Panc1 (cell line): ENCODE data around the gene SETD1B.

Experiments used
- CTCF ChIP-seq: fragments of 450-650 bp; IDR thresholded peaks from 2 replicates; pipeline ENCODE4 v1.5.1; 2017; ENCODE audit warnings: mild to moderate bottlenecking
- POLR2AphosphoS5 ChIP-seq: IDR thresholded peaks from 2 replicates; pipeline ENCODE4 v1.6.1; 2012; ENCODE audit warnings: mild to moderate bottlenecking, low read depth, low read length, moderate library complexity
- TF ChIP-seq, protein P1 (sequence below), 2 experiments: IDR thresholded peaks; 2 replicates each; pipeline ENCODE4 v1.6.1; 2011 to 2012; ENCODE audit warnings: low read depth in 2 of 2, control low read depth in 1 of 2, low read length in 1 of 2, mild to moderate bottlenecking in 1 of 2, moderate library complexity in 1 of 2; ENCODE audit not compliant: insufficient read depth in 1 of 2

DNA sequence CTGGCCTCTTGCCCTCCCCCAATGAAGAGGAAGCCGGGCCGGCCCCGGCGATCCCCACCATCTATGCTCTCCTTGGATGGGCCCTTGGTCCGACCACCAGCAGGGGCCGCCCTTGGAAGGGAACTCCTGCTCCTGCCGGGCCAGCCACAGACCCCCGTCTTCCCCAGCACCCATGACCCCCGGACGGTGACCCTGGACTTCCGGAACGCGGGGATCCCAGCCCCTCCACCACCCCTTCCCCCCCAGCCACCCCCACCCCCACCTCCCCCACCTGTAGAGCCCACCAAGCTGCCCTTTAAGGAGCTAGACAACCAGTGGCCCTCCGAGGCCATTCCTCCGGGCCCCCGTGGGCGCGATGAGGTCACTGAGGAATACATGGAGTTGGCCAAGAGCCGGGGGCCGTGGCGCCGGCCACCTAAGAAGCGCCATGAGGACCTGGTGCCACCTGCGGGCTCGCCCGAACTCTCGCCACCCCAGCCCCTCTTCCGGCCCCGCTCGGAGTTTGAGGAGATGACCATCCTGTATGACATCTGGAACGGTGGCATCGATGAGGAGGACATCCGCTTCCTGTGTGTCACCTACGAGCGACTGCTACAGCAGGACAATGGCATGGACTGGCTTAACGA, 19.4 kb downstream of the SETD1B start:
- TF ChIP-seq CTCF, result no peak; the same call in 1 of the 2 replicates
- no peak for TF ChIP-seq POLR2AphosphoS5
- TF ChIP-seq, protein P1, sequence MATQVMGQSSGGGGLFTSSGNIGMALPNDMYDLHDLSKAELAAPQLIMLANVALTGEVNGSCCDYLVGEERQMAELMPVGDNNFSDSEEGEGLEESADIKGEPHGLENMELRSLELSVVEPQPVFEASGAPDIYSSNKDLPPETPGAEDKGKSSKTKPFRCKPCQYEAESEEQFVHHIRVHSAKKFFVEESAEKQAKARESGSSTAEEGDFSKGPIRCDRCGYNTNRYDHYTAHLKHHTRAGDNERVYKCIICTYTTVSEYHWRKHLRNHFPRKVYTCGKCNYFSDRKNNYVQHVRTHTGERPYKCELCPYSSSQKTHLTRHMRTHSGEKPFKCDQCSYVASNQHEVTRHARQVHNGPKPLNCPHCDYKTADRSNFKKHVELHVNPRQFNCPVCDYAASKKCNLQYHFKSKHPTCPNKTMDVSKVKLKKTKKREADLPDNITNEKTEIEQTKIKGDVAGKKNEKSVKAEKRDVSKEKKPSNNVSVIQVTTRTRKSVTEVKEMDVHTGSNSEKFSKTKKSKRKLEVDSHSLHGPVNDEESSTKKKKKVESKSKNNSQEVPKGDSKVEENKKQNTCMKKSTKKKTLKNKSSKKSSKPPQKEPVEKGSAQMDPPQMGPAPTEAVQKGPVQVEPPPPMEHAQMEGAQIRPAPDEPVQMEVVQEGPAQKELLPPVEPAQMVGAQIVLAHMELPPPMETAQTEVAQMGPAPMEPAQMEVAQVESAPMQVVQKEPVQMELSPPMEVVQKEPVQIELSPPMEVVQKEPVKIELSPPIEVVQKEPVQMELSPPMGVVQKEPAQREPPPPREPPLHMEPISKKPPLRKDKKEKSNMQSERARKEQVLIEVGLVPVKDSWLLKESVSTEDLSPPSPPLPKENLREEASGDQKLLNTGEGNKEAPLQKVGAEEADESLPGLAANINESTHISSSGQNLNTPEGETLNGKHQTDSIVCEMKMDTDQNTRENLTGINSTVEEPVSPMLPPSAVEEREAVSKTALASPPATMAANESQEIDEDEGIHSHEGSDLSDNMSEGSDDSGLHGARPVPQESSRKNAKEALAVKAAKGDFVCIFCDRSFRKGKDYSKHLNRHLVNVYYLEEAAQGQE (IDR thresholded peaks at IDR 0.05; ENCODE audit: insufficient read depth in 1 of 2, low read depth in 2 of 2, low read length in 1 of 2), result no peak
